Activated CD8-positive, alpha-beta T cell treated with anti-CD3 and anti-CD28 coated beads for 36 hours (primary cell): ENCODE data around the gene IREB2. TPM values are rescaled to one million over a fixed set of nuclear protein-coding genes. Genes with fewer than 3 reads are reported as not detected.

Experiments used
- ATAC-seq: fragments of 200-7000 bp; cut with Tn5 transposase; one replicate; pipeline ENCODE4 v1.10.0; 2021; ENCODE audit warnings: mild to moderate bottlenecking, moderate library complexity
- CTCF ChIA-PET: fragments of 350-600 bp; sonication (Branson Sonifier 250); formaldehyde crosslinking; loops from one replicate; lab custom pipeline; 2021; ENCODE audit warnings: antibody characterized with exemption; lab: Charles Lee
- POLR2A ChIA-PET: fragments of 350-600 bp; sonication (Branson Sonifier 250); formaldehyde crosslinking; loops from one replicate; lab custom pipeline; 2021; ENCODE audit warnings: antibody characterized with exemption; lab: Charles Lee
- DNase-seq: peaks from one replicate; pipeline ENCODE4 v3.0.0-alpha.2; 2020
- H3K27ac Mint-ChIP-seq: one replicate; pipeline ENCODE4 v1.8.0; 2021; ENCODE audit warnings: mild to moderate bottlenecking, mixed read lengths
- H3K27me3 Mint-ChIP-seq: one replicate; pipeline ENCODE4 v1.8.0; 2021; ENCODE audit warnings: mixed read lengths
- H3K36me3 Mint-ChIP-seq: one replicate; pipeline ENCODE4 v1.8.0; 2021; ENCODE audit warnings: low read depth, mixed read lengths
- H3K4me1 Mint-ChIP-seq: one replicate; pipeline ENCODE4 v1.8.0; 2021; ENCODE audit warnings: low read depth, mixed read lengths
- H3K4me3 Mint-ChIP-seq: one replicate; pipeline ENCODE4 v1.8.0; 2021; ENCODE audit warnings: mild to moderate bottlenecking, moderate library complexity, mixed read lengths
- H3K9me3 Mint-ChIP-seq: one replicate; pipeline ENCODE4 v1.8.0; 2021; ENCODE audit warnings: mixed read lengths
- CTCF ChIP-seq: fragments of 200-600 bp; IDR thresholded peaks from one replicate; pipeline ENCODE4 v1.8.0; 2022; ENCODE audit warnings: antibody characterized with exemption, mild to moderate bottlenecking
- intact Hi-C: fragments of 100-400 bp; cut with micrococcal nuclease; formaldehyde crosslinking; loops from one replicate; pipeline ENCODE4 v1.10.0; 2022
- total RNA-seq, 2 experiments: library from RNA; stranded (reverse); gene quantifications; one replicate each; pipeline ENCODE4 v1.2.3, GENCODE V29; 2021

Gene IREB2
- total RNA-seq, 2 experiments from 2014 or later, result 68.2 to 78.7 TPM

- POLR2A ChIA-PET, result no interaction called here
- Mint-ChIP-seq H3K4me3 (no peak overlapping the region), H3K9me3 (peaks cover 3% of the 10 kb centered on the region), H3K27me3 (no peaks in the 10 kb centered on the region), H3K36me3 (peaks cover 30% of the 10 kb centered on the region), H3K4me1 (peaks cover 6% of the 10 kb centered on the region), H3K27ac (no peak overlapping the region)
- CTCF ChIA-PET, result interaction anchor here (1.5 kb wide), 1 partner anchor 19 kb away, joined by 3 read pairs; no protein-coding TSS in a partner anchor
- intact Hi-C loops, result no loop called here
- DNase-seq (no peak), ATAC-seq (no peak)
- no peak for TF ChIP-seq CTCF
Measured at GRCh38 chr15:78502641-78503040, 64.6 kb downstream of the IREB2 start.

- ChIA-PET POLR2A (interaction anchor here (2.8 kb wide), 1 partner anchor 33 kb away, joined by 12 read pairs; the partner anchor contains the start of gene PSMA4), CTCF (no interaction called here)
- DNase-seq (peak; percentile 82), ATAC-seq (peak; percentile 91)
- Mint-ChIP-seq H3K27me3 (no peaks in the 10 kb centered on the region), H3K4me3 (peak within 1 kb of the TSS; percentile 79), H3K4me1 (peaks cover 18% of the 10 kb centered on the region), H3K27ac (peak within 1 kb of the TSS; percentile 18), H3K9me3 (no peaks in the 10 kb centered on the region), H3K36me3 (peaks cover under 1% of the 10 kb centered on the region)
- intact Hi-C loops, result no loop called here
- no peak for TF ChIP-seq CTCF
Measured at GRCh38 chr15:78506971-78507830, 69.2 kb downstream of the IREB2 start, which contains the start of gene HYKK. HYKK (plus strand) TSS chr15:78507577; CDS start chr15:78513089, 5,512 bp downstream.

GRCh38 chr15:78507831-78508160, 69.8 kb downstream of the IREB2 start:
- TF ChIP-seq CTCF, result no peak
- Mint-ChIP-seq H3K4me3 (peak overlapping the region; percentile 79), H3K27ac (no peak overlapping the region), H3K9me3 (no peaks in the 10 kb centered on the region), H3K4me1 (peaks cover 18% of the 10 kb centered on the region), H3K36me3 (no peaks in the 10 kb centered on the region), H3K27me3 (no peaks in the 10 kb centered on the region)
- peak; percentile 40 for ATAC-seq
- ChIA-PET POLR2A (interaction anchor here (1.1 to 2.8 kb wide), 2 partner anchors 29 to 33 kb away, joined by 3 to 12 read pairs; partner anchors contain the start of gene PSMA4), CTCF (no interaction called here)
- intact Hi-C loops, result no loop called here
- DNase-seq, result no peak

GRCh38 chr15:78508272-78508671, 70.3 kb downstream of the IREB2 start:
- intact Hi-C loops, result no loop called here
- DNase-seq (no peak), ATAC-seq (no peak)
- Mint-ChIP-seq H3K36me3 (no peaks in the 10 kb centered on the region), H3K4me3 (peak overlapping the region; percentile 79), H3K27ac (no peak overlapping the region), H3K27me3 (no peaks in the 10 kb centered on the region), H3K4me1 (peaks cover 18% of the 10 kb centered on the region), H3K9me3 (no peaks in the 10 kb centered on the region)
- TF ChIP-seq CTCF, result no peak
- CTCF ChIA-PET, result interaction anchor here (1.5 kb wide), 1 partner anchor 10 kb away, joined by 4 read pairs; no protein-coding TSS in a partner anchor
- POLR2A ChIA-PET, result interaction anchor here (1.1 to 2.8 kb wide), 3 partner anchors 12 to 32 kb away, joined by 3 to 12 read pairs (median 3); partner anchors contain the start of gene PSMA4
